ENCODE measurements around the gene TPM2.

The TPM2 gene

GRCh38 chr9:35711501-35712428 lies 22.0 kb upstream of the TPM2 start:
- no peak for DNase-seq (ENCODE audit: extremely low spot score)
- ChIA-PET POLR2A (no interaction called here), CTCF (interaction anchor here (0.9 to 1.0 kb wide), 2 partner anchors 15 to 21 kb away, joined by 3 read pairs; no protein-coding TSS in a partner anchor)
- no peak for TF ChIP-seq SP1 (IDR thresholded peaks at IDR 0.05)
- no peak for TF ChIP-seq HDGF (IDR thresholded peaks at IDR 0.05; ENCODE audit: borderline replicate concordance)
- TF ChIP-seq FOXK2 (IDR thresholded peaks at IDR 0.05): no peak
- no peak for TF ChIP-seq CTBP1 (IDR thresholded peaks at IDR 0.05; ENCODE audit: borderline replicate concordance)
- no peak for TF ChIP-seq ZNF384 (IDR thresholded peaks at IDR 0.05)
- TF ChIP-seq NFRKB (IDR thresholded peaks at IDR 0.05): no peak
- TF ChIP-seq ELF4 (IDR thresholded peaks at IDR 0.05): no peak
- TF ChIP-seq SUZ12 (IDR thresholded peaks at IDR 0.05): no peak

DNA sequence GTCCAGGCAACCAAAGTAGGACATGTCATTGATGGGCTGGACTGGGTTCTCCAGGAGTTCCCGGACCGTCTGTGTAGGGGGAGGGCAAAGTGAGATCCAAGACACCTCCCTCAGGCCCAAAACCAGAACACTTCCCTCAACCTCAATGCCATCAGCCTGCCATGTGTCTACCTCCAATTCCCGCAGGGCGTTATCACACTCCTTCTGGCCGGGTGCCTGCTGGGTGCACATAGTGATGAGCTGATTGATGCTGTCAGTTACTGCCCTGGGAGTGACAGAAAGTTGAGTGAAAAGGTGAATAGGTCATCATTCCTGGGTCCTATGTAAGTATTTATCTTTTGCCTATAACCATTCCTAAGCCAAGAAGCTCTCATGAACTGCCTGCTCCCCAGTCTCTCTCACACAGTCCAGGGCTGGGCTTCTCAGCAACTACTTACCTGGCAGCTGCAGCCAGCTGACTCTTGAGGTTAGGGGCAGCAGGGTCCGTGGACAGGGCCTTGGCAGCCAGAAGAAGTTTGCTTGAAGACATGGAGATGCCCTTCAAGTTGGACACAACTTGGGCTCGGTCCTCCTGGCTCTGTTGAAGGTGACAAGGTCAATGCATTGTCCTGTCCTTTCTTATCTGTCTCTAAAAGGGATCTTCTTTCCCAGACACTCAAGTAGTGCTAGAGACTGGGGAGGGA lies 21.2 kb upstream of the TPM2 start:
- ChIA-PET POLR2A (no interaction called here), CTCF (interaction anchor here (1.0 kb wide), 1 partner anchor 22 kb away, joined by 3 read pairs; no protein-coding TSS in a partner anchor)
- DNase-seq (ENCODE audit: extremely low spot score): no peak
- TF ChIP-seq NFRKB (IDR thresholded peaks at IDR 0.05): no peak

DNA sequence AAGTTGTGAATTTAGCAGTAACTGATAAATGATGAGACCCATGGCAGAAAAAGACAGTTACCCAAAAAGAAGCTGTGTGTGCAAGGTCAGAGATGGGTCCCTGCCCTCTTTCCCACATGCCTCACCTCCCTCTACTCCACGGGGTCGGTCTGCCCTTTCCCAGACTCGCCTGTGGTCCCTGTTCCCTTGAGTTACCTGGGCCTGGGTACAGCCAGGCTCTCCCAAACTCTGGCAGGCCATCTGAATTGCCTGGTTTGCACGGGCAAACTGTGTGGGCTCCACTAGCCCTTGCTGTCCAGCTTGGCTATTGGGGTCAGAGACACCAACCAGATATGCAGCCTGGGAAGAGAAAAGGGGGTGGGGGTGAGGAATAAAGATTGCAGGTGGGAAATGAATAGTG lies 18.4 kb upstream of the TPM2 start:
- ChIA-PET CTCF (no interaction called here), POLR2A (no interaction called here)
- no peak for DNase-seq (ENCODE audit: extremely low spot score)
- TF ChIP-seq LEF1 (IDR thresholded peaks at IDR 0.05; ENCODE audit: borderline replicate concordance): no peak
- TF ChIP-seq BHLHE40 (IDR thresholded peaks at IDR 0.05; ENCODE audit: borderline replicate concordance): no peak
- TF ChIP-seq TARDBP (IDR thresholded peaks at IDR 0.05): no peak
- no peak for TF ChIP-seq ZNF384 (IDR thresholded peaks at IDR 0.05)
- no peak for TF ChIP-seq L3MBTL2 (conservative IDR thresholded peaks at IDR 0.05)
- no peak for TF ChIP-seq FOXA1 (IDR thresholded peaks at IDR 0.05)
- no peak for TF ChIP-seq PKNOX1 (IDR thresholded peaks at IDR 0.05)
- no peak for TF ChIP-seq ARNT (IDR thresholded peaks at IDR 0.05)
- TF ChIP-seq HDGF (IDR thresholded peaks at IDR 0.05; ENCODE audit: borderline replicate concordance): no peak
- no peak for TF ChIP-seq SP1 (IDR thresholded peaks at IDR 0.05)
- TF ChIP-seq FOXM1 (IDR thresholded peaks at IDR 0.05; ENCODE audit: borderline replicate concordance): no peak

DNA sequence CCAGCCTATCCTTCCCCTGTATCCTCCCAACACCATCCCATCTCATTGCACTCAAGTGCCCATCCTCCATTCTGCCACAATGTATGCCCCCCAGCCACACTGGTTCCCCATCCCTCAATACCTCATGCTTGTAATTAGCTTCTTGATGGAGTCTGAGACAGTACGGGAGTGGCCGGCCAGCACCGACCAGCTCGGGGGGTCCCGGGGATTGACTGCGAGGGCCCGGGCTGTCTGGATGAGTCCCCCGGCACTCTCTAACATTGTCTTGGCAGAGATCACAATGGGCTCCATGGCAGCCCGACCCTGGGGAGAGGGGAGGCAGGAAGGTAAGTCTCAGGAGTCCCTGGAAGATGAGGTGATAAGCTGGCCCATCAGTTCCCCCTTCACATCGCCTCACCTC lies 17.2 kb upstream of the TPM2 start:
- CTCF ChIA-PET: no interaction called here
- no peak for TF ChIP-seq TARDBP (IDR thresholded peaks at IDR 0.05)
- POLR2A ChIA-PET: no interaction called here

GRCh38 chr9:35705836-35706430 lies 16.2 kb upstream of the TPM2 start:
- POLR2A ChIA-PET: no interaction called here
- CTCF ChIA-PET: no interaction called here
- DNase-seq (ENCODE audit: extremely low spot score): no peak
- TF ChIP-seq SUZ12 (IDR thresholded peaks at IDR 0.05): no peak
- no peak for TF ChIP-seq FOXK2 (IDR thresholded peaks at IDR 0.05)
- no peak for TF ChIP-seq TARDBP (IDR thresholded peaks at IDR 0.05)
- TF ChIP-seq ARNT (IDR thresholded peaks at IDR 0.05): no peak
- TF ChIP-seq HDGF (IDR thresholded peaks at IDR 0.05; ENCODE audit: borderline replicate concordance): no peak
- TF ChIP-seq L3MBTL2 (conservative IDR thresholded peaks at IDR 0.05): no peak
- TF ChIP-seq LEF1 (IDR thresholded peaks at IDR 0.05; ENCODE audit: borderline replicate concordance): no peak
- no peak for TF ChIP-seq ELF4 (IDR thresholded peaks at IDR 0.05)
- TF ChIP-seq CTBP1 (IDR thresholded peaks at IDR 0.05; ENCODE audit: borderline replicate concordance): no peak
- TF ChIP-seq ZNF384 (IDR thresholded peaks at IDR 0.05): no peak
- TF ChIP-seq FOXM1 (IDR thresholded peaks at IDR 0.05; ENCODE audit: borderline replicate concordance): no peak
- no peak for TF ChIP-seq FOXA1 (IDR thresholded peaks at IDR 0.05)
- TF ChIP-seq BHLHE40 (IDR thresholded peaks at IDR 0.05; ENCODE audit: borderline replicate concordance): no peak
- no peak for TF ChIP-seq NFRKB (IDR thresholded peaks at IDR 0.05)
- TF ChIP-seq SP1 (IDR thresholded peaks at IDR 0.05): no peak

More for the DNA sequence above, 17.2 kb upstream of the TPM2 start:
- DNase-seq (ENCODE audit: extremely low spot score): no peak

GRCh38 chr9:35705372-35705771 lies 15.6 kb upstream of the TPM2 start:
- DNase-seq (ENCODE audit: extremely low spot score): no peak
- no peak for TF ChIP-seq SP1 (IDR thresholded peaks at IDR 0.05)
- TF ChIP-seq LEF1 (IDR thresholded peaks at IDR 0.05; ENCODE audit: borderline replicate concordance): no peak
- TF ChIP-seq SUZ12 (IDR thresholded peaks at IDR 0.05): no peak
- TF ChIP-seq FOXA1 (IDR thresholded peaks at IDR 0.05): no peak
- no peak for TF ChIP-seq FOXK2 (IDR thresholded peaks at IDR 0.05)
- TF ChIP-seq ARNT (IDR thresholded peaks at IDR 0.05): no peak
- TF ChIP-seq ELF4 (IDR thresholded peaks at IDR 0.05): no peak
- no peak for TF ChIP-seq HDGF (IDR thresholded peaks at IDR 0.05; ENCODE audit: borderline replicate concordance)
- no peak for TF ChIP-seq TARDBP (IDR thresholded peaks at IDR 0.05)
- TF ChIP-seq NFRKB (IDR thresholded peaks at IDR 0.05): no peak
- no peak for TF ChIP-seq ZNF384 (IDR thresholded peaks at IDR 0.05)
- TF ChIP-seq CTBP1 (IDR thresholded peaks at IDR 0.05; ENCODE audit: borderline replicate concordance): no peak
- TF ChIP-seq BHLHE40 (IDR thresholded peaks at IDR 0.05; ENCODE audit: borderline replicate concordance): no peak
- TF ChIP-seq L3MBTL2 (conservative IDR thresholded peaks at IDR 0.05): no peak
- TF ChIP-seq FOXM1 (IDR thresholded peaks at IDR 0.05; ENCODE audit: borderline replicate concordance): no peak
- no peak for TF ChIP-seq PKNOX1 (IDR thresholded peaks at IDR 0.05)
- ChIA-PET POLR2A (no interaction called here), CTCF (interaction anchor here (1.0 kb wide), 1 partner anchor 9 kb away, joined by 11 read pairs; no protein-coding TSS in a partner anchor)
